Stimulated activated CD8-positive, alpha-beta memory T cell treated with anti-CD3 and anti-CD28 coated beads, Interleukin-7, amount 100 ng/mL, for 24 hours (primary cell): ENCODE data around the gene PPP2R2B.

Source experiments
- DNase-seq: peaks from one replicate; pipeline ENCODE4 v3.0.0-alpha.2; 2020; ENCODE audit warnings: low read depth

Gene PPP2R2B

DNA sequence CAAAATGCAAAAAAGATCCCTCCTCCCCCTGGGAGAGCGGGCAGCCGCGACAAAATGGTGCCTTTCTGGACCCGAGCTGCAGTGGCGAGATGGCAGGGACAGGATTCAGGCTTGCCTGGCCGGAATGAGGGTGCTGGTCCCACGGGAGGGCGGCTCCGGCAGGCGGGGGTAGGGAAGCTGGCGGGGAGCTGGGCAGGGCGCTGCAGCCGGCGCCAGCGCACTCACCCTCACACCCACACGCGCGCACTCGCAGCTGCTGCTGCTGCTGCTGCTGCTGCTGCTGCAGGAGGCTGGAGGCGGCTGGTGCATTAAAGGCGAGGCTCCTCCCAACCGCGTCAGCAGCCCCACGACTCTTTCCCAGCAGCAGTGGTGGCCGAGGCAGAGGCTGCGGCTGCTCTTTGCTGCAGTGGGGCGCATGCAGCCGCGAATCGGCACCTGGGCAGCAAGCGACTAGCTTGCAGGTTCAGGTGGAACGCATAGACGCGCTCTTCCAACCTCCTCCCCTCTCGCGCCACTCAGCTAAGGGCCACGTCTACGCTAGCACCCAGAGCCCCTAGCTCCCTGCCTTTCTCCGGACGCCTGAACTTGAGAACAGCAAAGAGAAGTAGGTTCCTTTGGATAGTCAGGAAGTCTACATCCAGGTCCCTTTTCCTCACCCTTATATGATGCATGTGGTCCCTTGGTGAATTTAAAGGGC, at the start of gene PPP2R2B:
TSS of gene PPP2R2B (minus strand) at position 282 of the 697 bp plus-strand sequence.
- peak; percentile 8 for DNase-seq

DNA sequence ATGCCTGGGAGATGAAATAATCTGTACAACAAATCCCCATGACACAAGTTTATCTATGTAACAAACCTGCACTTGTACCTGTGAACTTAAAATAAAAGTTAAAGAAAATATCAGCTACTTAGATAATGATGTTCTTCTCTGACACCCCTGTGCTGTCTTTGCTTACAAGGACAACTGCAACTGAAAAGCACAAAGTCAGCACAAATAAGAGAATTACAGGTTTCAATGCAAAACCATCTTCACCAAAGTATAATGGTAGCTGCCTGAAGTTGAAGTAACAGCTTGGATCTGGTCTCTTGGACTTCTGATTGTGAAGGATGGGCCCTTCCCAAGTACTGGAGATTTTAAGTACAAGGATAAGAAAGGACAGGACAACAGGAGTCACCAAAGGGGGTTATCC, 45.6 kb upstream of the PPP2R2B start:
- DNase-seq, result no peak

DNA sequence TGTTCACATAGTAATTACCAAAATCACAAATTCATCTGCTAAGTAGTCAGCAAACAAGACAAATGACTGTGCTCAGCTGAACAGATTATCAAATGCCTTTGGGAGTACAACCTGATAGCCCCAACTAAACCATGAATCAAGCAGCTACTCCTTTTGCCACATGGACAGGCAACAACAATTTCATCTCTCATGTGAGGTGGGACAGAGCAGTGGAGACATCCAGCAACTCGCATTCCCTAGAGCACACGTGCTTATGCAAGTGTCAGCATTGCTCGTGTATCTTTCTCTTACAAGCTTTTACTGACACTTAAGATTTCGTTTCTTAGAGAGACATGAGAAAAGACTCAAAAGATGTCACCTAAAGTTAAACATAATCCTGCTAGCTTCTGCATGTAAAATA, 42.7 kb upstream of the PPP2R2B start:
- DNase-seq, result no peak

DNA sequence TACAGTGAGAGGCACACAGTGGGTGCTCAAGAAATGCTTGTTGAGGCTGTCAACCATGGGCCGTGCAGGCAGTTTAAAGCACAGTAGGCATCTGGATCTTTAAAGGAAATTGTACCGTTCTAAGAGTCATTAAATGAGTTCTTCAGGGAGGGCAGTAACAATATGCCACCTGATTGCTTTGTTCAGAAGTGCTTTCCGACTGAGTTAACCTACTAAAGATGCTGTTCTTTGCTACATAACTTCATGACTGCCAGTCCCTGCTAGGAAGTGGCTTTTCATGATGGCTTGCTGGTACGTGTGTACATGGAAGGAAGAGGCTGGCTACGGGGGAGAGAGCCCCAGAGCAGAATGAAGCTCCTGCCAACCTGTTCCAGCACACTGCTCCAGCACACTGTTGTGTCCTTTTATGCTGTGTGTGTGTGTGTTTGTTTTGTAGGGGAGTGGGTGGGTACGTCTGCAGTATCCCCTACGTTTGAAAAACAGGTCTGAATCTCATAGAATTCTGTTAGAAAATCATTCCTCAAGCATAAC, 41.9 kb upstream of the PPP2R2B start:
- no peak for DNase-seq

DNA sequence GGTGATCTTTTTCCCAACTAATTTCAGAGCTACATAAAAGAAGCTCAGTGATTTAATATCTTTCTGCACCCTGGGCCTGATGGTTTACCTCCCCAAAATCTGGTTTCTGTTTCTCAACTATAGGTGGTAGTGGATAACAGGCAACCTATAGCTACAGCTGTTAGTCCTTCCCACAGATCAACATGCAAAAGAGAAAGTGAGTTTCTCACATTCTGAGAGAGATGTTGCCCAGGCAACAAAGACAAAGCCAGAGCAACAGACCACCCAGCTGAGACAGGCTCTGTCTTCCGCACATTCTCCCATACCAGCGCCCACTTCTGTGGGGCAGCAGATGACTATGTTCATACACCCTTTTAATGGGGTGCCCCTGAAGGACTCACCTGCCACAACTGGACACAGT, 40.7 kb upstream of the PPP2R2B start:
- DNase-seq, result no peak

DNA sequence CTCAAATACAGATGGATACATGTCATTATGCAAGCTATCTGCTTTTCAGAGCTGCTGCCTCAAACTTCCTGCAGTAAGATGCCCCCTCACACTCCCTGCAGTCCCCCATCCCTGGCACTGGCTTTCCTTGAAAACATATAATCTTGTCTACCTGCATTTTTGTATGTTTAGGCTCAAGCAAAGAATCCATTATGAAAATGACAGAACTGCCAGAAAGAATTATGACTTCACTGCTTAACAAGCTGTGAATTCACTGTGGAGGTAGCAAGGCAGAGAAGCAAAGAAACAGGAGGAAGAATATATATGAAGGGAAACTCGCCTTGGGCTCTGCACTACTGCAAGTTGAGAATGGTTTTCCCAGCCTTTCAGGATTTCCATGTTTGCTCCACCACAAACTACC, 39.4 kb upstream of the PPP2R2B start:
- no peak for DNase-seq

DNA sequence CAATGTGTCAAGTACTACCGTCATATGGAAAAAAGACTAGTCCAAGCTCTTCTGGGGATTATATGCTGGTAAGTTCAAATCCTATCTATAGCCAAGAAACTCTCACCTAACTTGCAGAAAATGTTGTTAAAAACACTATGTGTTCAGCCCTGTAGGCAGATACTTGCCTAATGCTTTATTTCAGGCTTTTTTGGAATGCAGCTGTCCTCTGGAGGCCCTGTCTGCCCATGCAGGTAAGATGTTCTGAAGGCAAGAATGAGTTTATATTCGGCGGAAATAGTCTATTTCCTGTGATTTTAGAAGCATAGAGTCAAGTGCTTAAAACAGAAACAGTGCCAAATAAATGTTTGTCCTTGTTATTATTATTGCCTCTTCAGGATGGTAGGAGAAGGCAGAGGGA, 34.3 kb upstream of the PPP2R2B start:
- DNase-seq, result no peak

DNA sequence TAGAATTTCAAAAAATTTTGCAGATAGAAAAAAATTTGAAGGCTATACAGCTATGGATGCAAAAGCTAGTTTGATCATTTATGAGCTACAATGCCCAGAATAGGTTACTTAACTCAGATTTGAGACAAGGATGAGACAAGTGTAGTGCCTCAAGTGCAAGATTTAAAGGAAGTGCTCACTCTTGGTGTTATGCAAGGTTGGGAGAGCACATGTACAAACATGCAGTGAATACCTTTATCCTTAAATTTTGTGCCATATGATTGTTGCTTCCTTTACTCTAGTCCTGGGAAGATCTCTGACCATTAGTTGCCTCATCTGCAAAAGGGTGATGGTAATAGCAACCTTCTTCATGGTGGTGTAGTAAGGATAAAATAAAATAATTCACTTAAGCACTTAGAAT, 31.7 kb upstream of the PPP2R2B start:
- no peak for DNase-seq

DNA sequence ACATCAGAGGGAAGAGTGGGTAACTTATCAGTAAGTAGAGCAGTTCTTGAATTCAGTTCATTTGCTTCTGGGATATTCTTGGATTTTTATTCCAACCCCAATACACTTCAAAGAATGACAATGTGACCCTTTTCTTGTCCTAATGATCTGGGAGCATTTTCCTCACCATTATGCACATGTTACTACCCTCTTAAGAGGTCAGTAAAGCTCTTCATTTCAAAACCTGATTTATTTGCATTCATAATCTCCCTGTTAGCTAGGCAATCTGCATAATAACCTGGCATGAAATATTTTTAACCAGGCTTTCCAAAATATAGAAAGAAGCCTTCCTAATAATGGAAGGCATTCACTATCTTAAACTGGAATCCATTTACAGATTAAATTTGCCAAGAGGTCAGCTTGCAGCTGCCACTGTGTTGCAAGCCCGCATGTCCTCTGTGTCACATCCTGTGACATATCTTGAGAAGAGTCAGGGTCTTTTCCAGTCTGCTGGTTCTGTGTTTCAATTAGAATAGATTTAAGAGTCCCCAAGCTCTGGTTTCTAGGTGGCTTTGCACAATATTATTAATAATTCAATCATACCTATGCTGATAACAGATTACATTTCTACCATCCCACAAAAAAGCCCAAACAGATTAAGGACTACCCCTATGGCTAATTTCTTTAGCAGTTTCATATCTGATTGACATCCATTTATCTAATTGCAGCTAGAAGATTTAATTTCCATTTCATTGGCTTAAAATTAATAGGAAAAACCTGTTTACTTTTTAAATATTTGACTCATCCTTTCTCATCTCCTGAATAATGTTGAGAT, 30.9 kb upstream of the PPP2R2B start:
- no peak for DNase-seq

DNA sequence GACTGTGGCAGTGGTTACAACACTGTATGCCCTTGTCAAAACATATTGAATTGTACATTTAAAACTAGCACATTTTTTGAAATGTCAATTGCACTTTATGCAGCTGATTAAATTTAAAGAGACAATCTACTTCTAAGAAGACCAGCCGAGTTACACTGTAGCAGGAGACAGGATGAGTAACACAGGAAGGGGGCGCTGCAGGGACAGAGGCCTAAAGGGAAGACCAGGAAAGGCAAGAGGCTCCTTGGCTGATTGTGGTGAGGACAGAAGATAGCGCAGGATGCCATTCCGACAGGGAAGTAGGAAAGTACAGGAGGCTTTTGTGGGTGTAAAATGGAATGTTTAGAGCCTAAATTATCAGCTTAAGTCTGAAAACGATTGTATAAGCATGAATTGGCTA, 28.2 kb upstream of the PPP2R2B start:
- DNase-seq, result no peak

DNA sequence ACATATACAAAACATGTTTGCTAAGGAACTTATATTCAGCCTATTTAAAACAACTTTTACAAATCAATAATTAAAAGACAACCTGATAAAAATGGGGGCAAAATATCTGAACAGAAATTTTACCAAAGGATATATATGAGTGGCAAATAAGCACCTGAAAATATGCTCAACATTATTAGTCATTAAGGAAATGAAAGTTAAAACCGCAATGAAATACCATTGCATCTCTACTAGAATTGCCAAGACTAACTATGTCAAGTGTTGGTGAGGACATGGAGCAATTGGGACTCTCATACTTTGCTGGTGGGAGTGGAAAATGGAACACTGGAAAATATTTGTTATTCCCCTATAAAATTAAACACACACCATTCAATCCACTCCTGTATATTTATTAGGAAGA, 26.3 kb upstream of the PPP2R2B start:
- DNase-seq, result no peak

DNA sequence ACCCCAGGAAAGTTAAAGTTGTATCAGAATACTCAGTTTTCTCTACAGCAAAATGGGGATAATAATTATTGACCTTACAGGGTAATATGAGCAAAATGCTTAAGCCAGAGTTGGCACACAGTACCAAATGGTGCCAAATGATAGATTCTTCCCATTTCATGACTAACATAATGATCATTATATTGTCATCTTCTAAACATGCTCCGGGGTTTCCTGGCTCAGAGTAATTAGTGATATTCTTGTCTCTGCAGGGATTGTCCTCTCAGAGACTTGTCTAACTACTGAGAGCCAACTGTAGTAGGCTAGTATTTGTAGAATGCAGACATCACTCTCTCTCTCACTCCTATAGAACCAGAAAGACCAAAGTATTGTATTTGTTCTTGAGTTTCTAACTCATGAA, 25.2 kb upstream of the PPP2R2B start:
- DNase-seq, result no peak

DNA sequence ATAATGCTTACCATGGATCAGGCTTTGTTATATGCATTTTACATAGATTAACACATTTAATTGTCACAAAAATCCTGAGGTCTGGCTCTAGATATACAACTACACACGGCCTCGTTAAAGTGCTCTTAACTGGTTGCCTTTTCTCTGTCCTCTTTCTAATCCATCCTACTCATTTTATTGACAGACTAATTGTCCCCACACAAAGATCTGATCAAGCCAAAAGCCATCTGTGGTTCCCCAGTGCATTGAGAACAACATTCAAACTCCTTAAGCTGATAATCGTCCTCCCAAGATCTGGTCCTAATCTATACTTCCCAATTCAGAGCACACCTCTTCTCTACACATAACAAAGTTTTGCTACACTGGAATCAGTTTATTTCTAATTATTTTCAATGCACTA, 23.9 kb upstream of the PPP2R2B start:
- DNase-seq, result no peak

DNA sequence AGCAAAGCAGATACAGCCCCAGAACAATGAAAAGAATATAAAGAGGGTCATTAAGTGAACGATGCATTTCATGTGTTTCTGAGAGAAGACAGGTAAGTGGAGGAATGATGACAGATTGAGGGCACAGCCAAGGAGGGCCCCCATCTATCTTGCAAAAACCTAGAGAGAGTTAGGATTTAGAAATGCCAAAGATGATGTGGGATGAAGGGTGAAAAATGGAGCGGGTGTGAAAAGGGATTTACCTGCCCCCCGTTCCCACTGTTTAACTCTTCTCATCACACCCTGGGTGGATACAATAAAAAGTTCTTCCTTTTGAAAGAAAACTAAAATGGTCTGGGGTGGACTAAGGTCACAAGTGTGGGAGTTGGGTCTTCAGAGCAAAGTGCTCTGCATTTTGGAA, 18.5 kb upstream of the PPP2R2B start:
- no peak for DNase-seq

DNA sequence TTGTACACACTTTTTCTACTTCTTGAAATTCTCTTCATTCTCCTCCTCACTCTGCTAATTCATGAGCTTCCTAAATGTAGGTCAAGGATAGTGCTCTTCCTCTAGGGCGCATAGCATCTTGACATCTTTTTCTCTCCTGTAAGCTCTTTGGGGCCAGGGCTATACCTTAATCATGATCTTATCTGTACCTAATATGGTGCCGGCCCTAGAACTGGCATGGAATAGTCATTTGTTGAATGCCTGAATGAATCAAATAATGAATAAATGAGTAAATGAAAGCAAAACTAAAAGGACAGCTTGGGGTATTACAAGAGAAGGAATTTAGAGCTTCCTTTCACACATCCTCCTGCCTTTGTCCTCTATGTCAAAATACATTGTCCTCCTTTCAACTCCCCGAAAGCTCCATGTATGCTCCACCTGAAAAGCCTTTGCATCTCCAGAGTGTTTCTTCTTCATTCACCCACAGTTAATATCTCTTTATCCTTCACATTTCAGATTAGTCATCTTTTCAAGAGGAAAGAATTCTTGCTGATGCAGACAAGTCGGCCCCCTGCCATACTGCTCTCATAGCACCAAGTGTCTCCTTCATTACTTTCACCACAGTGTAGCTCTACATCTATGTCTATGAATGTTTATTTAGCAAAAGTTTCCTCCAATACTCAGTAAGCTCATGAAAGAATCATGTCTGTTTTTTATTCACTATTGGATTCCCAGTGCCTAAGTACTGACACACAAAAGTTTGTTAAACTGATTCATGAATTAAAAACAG, 16.4 kb upstream of the PPP2R2B start:
- no peak for DNase-seq

DNA sequence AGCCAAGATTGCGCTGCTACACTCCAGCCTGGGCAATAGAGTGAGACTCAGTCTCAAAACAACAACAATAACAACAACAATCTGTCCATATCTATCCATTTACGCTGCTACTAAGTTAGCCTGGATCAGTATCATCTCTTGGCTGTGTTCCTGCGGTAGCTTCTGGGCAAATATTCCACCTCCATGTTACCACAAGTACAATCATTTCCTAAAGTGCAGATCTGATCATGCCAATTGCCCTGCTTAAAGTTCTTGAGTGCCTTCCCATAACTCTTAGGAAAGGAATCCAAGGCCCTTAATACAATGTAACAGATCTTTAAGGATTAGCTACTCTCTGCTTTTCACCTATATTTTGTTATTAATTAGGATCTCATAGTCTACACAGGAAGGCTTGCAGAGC, 15.4 kb upstream of the PPP2R2B start:
- no peak for DNase-seq

DNA sequence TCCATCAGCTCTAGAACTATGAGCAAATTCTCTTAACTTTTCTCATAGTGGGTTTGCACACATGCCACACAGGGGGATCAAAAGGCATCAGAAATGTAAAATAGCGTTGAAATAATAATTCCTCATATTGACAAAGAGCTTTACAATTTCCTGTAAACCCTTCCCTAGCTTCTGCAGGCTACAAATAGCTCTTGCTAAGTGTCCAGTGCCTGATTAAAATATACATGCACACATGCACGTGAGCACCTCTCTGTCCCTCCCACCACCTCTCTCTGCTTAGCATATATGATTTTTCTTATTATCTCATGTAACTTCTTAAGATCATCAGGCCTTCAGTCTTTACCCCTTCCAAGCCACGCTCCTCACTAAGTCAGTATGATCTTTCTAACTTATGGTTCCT, 13.7 kb upstream of the PPP2R2B start:
- no peak for DNase-seq

DNA sequence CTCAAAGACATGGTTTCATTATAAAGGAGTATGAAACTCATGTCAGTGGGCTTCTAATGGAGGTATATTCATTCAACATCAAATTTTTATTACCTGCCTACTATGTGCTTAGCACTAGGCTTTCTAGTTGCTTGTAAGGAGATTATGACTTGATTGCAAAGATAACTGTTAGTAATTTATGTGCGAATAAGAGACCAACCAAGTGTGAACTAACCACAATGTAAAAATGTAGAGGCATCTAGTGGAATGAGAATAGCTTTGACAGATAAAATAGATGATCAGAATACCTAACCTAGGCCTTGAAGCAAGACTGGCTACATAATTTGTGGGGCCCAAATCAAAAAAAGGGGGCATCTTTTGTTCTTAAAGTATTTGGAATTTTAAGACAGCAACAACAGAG, 13.0 kb upstream of the PPP2R2B start:
- no peak for DNase-seq

DNA sequence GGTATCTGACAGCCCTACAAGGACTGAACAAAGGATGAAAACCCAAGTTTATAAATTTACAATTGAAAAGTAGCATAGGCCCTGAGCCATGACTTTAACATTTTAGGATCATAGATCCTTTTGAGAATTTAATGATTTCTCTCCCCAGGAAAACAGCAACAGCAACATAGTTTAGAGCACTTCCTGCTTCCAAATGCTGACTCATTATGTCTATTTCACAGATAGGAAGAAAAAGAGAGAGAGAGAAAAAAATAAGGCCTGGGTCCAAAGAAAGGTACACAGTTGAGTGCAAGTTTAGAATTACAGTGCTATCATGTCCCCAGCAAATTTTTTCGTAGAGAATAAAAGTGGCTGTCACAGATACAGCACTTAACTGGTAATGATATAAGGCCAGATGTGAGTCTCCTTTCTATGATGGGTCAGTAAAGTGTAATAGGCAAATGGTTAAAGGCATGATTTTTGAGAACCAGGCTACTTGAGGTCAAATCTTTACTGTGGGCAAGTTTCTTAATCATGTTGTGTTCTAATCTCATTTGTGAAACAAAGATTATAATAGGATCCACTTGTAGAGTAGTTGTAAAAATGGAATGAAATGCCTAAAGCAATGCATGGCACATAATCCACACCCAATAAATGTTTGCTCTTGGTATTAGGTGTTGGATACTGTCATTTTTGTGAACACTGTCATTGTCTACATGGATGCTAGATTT, 12.3 kb upstream of the PPP2R2B start:
- DNase-seq, result no peak

DNA sequence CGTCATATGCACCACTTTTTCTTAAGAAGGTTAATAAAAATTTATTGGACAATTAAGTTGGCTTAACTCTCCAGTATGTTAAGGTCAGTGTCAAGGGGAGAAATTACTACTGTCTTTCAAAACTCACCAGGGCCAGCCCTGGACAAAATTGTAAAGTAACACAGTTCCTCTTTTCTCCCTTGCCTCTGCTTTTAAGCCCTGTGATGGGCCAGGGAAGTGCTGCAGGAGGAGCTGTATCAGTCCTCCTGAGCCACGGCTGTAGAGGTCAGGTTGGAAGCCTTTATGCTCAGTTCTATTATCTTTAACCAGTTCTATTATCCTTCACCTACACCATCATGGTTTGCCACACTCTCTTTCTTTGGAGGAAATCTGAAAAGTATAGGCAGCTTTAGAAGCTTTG, 11.5 kb upstream of the PPP2R2B start:
- no peak for DNase-seq

DNA sequence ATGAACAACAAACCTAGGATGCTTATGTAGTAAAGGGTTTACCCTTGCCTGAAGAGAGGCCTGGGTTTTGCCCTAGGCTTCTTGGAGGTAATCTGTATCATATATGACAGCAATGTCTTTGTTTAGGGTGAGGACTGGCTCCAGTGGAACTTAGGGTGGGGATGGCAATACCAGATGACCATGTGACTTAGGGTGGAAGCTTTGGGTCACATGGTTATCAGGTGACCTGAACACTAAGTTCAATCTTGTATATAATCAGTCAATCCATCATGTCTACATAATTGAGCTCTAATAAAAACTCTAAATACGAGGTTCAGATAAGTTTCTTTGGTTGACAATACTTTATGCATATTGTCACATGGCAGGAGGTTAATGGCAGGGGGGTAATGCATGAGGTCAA, 10.6 kb upstream of the PPP2R2B start:
- no peak for DNase-seq

DNA sequence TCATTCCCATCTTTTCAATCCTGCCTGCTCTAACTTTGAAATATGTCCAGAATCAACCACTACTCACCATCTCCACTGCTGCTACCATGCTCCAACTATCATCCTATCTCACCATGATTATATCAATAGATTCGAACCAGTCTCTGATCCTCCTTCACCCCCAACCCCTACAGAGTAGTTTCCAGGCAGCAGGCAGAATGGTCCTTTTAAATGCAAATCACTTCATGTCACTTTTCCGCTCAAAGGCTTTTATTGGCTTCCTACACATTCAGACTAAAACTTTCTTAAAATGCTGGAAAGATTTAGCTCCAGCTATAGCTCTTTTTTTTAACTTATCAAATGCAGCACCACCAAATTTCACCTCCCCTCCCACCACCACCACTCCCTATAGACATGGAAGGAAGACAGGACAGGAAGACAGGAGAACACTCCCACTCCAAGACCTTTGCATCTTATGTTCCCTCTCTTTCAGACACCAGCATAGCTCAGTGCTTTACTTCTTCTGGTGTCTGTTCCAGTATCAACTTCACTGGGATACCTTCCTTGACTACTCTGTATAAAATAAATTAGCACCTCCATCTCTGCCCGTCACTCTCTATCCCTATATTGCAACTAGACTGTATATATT, 9.9 kb upstream of the PPP2R2B start:
- no peak for DNase-seq
